GM10266 (cell line): ENCODE data around the gene TRDN.

ENCODE experiments used
- DNase-seq: peaks from one replicate; pipeline ENCODE4 v3.0.0; 2012; ENCODE audit errors: extremely low spot score
- TF ChIP-seq, protein P1 (sequence below): IDR thresholded peaks from 2 replicates; pipeline ENCODE4 v1.5.1; 2012; ENCODE audit warnings: mild to moderate bottlenecking, low read depth; ENCODE audit not compliant: control insufficient read depth, insufficient read depth; ENCODE audit errors: missing control alignments

Gene TRDN

DNA sequence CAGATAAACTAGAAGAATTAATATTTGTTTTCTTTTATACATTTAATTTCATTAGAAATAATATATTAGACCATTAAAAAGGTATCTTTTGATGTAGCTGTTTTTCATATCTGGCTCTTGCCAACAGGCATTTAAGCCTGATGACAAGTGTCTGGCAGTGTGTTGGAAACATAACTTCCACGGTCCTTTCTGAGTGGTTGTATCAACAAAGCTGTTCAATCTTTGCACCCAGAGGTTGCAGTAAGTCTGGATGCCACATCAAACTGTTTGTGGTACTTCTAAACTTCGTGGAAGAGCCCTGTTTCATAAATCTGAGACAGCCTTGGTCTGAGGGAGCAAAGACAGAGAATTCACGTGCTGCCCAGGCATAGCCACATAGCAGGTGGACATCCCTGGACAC is 197.4 kb downstream of the TRDN start:
- TF ChIP-seq, protein P1, sequence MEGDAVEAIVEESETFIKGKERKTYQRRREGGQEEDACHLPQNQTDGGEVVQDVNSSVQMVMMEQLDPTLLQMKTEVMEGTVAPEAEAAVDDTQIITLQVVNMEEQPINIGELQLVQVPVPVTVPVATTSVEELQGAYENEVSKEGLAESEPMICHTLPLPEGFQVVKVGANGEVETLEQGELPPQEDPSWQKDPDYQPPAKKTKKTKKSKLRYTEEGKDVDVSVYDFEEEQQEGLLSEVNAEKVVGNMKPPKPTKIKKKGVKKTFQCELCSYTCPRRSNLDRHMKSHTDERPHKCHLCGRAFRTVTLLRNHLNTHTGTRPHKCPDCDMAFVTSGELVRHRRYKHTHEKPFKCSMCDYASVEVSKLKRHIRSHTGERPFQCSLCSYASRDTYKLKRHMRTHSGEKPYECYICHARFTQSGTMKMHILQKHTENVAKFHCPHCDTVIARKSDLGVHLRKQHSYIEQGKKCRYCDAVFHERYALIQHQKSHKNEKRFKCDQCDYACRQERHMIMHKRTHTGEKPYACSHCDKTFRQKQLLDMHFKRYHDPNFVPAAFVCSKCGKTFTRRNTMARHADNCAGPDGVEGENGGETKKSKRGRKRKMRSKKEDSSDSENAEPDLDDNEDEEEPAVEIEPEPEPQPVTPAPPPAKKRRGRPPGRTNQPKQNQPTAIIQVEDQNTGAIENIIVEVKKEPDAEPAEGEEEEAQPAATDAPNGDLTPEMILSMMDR = no peak

DNA sequence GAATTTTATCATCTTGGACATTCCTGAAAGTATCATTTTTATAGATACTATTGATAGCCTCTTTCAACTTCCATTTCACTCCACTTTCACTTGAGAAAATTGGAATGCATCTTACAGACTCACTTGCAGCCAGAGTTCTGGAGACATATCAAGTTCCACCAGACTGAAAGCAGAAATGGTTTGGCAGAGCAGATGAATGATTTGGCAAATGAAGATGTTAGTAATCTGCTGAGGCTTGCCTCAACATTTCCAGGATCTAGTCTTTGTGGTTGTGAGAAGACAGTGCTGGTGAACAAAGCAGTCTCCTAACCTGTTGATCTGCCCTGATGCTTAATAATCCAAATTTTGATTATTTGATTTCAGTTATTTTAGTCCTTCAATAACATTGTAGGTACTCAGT is 202.6 kb downstream of the TRDN start:
- TF ChIP-seq, protein P1 = no peak
- no peak for DNase-seq

More for the DNA sequence above, 197.4 kb downstream of the TRDN start:
- no peak for DNase-seq

DNA sequence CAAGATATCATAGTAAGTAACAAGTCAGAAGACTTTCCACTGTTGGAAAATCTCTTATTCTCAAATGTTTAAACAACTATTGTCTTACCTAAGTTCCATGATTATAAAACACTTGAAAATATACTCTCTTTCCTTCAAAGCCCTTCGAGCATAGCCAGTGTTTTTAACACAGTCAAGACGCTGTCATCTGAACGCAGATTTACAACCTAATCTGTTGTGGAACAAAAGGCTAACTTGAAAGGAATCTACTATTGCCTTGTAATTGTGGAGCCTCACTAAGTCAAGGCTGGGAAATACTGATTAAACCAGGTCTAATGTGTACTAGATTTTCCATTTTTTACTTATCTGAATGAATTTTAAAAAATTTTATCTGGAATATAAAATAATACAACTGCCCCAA is 205.8 kb downstream of the TRDN start:
- DNase-seq = no peak
- TF ChIP-seq, protein P1 = no peak

DNA sequence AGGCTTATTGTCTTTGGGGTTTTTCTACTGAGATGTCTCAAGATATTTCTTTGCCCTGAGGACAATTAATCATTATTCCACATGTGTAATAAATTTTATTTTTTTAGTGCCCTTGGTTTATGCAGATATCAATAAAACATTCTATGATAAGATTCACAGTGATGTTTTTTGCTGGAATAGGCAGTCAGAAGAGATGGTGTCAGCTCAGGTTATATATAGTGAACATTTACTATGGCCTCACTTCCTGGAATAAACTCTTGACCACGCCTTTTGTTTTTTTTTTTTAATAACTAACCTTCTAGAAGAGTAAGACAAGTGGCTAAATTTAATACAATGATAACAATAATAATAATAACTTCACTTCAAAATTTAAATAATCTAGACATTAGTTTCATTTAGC is 209.7 kb downstream of the TRDN start:
- TF ChIP-seq, protein P1 = no peak
- DNase-seq = no peak

DNA sequence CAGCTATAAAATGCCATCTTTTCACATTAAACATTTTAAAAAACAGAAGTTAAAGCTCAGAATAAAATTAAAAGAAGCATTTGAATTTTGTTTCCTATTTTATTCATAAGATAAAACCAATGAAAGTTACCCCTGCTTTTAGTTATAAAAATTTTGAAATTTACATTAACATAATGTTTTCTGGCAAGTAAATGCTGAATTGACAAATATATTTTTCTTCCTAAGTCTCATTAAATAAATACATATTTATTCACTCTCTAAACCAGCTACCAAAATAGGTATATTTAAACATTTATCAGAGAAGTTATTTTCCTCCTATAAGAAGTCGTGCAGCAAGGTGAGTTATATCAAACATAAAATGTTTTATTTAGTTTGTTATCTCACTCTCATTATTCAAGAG is 213.6 kb downstream of the TRDN start:
- DNase-seq = no peak
- TF ChIP-seq, protein P1 = no peak

DNA sequence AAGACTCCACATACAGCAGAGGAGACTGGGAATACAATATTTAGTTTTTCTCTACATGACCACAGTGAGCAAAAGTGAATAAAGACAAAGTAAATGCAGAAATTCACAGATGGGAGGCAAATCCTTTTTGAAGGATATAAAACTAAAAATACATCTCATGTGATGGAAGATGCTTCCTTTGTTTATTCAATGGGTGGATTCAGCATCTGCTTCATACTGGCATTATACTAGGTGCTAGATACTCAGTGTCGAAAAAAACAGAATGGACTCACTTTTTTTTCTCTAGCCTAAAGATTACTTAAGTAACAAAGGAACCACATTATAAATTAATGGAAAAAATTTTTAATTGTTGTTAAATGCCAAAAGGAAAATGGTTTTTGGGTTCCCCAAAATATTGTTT is 216.2 kb downstream of the TRDN start:
- DNase-seq = no peak
- TF ChIP-seq, protein P1 = no peak

DNA sequence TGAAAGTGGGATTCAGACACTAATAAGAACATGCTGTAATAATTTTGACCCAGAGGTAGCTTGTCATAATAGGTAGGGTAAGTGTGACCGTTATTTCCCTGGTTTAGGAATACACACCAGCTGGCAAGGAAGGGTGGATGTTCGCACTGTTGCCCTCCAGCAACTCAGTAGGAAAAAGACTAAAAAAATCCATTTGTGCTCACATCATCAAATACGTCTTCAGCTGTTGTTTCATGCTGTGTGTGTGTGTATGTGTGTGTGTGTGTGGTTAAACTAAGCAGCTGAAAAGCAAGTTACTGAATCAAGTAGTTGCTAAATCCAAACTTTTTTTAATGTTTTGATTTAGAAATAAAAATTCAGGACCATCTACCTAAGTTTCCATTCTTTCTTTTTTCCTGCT is 218.7 kb downstream of the TRDN start:
- TF ChIP-seq, protein P1 = no peak

More for the DNA sequence above, 218.7 kb downstream of the TRDN start:
- no peak for DNase-seq
